Pancreas (tissue), 10 donors: ENCODE measurements around the gene FCRLB. TPM values are rescaled to one million over a fixed set of nuclear protein-coding genes. Genes with fewer than 3 reads are reported as not detected.

ENCODE experiments used
- ATAC-seq, 4 donors: fragments of 200-7000 bp; cut with Tn5 transposase; one replicate each; pipeline versions ENCODE4 v1.8.0 to v1.9.1; 2020; ENCODE audit warnings: mild to moderate bottlenecking in 4 of 4, moderate library complexity in 4 of 4
- DNase-seq, 6 donors: peaks; one replicate each; pipeline ENCODE4 v3.0.0-alpha.2; 2020
- FAIRE-seq: peaks from 2 replicates; lab custom pipeline; 2012; peaks lifted over from hg19 to GRCh38; lab: Jason Lieb, UNC
- H3K27ac ChIP-seq, 4 donors: fragments of 200-600 bp; sonication (generic); 1 replicate in 3 of 4; 2 replicates in 1 of 4; pipeline versions ENCODE4 v1.5.0 to v1.8.0; 2020
- H3K27me3 ChIP-seq, 4 donors: fragments of 200-600 bp; one replicate each; pipeline ENCODE4 v1.8.0; 2021
- H3K36me3 ChIP-seq, 3 donors: fragments of 200-600 bp; sonication (generic) in 1 of 3; one replicate each; pipeline versions ENCODE4 v1.5.0 to v1.8.0; 2020 to 2021
- H3K4me1 ChIP-seq, 3 donors: fragments of 200-600 bp; one replicate each; pipeline ENCODE4 v1.8.0; 2021
- H3K4me3 ChIP-seq, 4 donors: fragments of 200-600 bp; sonication (generic) in 2 of 4; one replicate each; pipeline versions ENCODE4 v1.5.0 to v1.8.0; 2020 to 2021
- H3K9me3 ChIP-seq, 4 donors: fragments of 200-600 bp; one replicate each; pipeline ENCODE4 v1.8.0; 2021
- WGBS, 2 donors: extraction: QIAGEN DNeasy Blood & Tissue Kit; methylation state at CpG; one replicate each; pipeline ENCODE4 v1.1.7; 2013; 5-methylcytosine and 5-hydroxymethylcytosine counted together
- intact Hi-C, 3 donors: fragments of 100-400 bp; cut with DNase I; formaldehyde crosslinking; loops; one replicate each; pipeline versions ENCODE4 v1.11.1 to v1.14.2; 2022
- polyA plus RNA-seq, 2 donors: library from polyadenylated mRNA; stranded (reverse); fragments of 200-250 nt; gene quantifications; one replicate each; pipeline ENCODE4 v1.2.3, GENCODE V29; 2013
- total RNA-seq, 6 donors: library from RNA; stranded (reverse); fragmentation: NEBNext Ultra II Directional in 4 of 6; extraction: Animal tissue kit (Norgen Biotek cat#: 25700) in 4 of 6; gene quantifications; one replicate each; pipeline versions ENCODE4 v1.2.1 to v1.2.4, GENCODE V29; 2021 to 2023
- TF ChIP-seq, protein P1 (sequence below), 4 donors: fragments of 200-600 bp; sonication (generic) in 3 of 4; IDR thresholded peaks; one replicate each; pipeline versions ENCODE4 v1.5.0 to v1.8.0; 2021; ENCODE audit warnings: antibody characterized with exemption in 4 of 4
- donor health status: healthy with polysubstance abuse.
- donor health status: DM: no; HTN: no; CAD: no; lungs with moderate emphysema.
- donor health status: DM: no; HTN: no; CAD: no.
- donor health status: control.
- donor health status: control.
- donor health status: Bipolar disorder and iron deficiency.
- donor health status: DM: yes; HTN: yes; CAD: no.
- donor health status: DM: no; HTN: no; CAD: no.
- donor health status: DM: no; HTN: no; CAD: no.
- donor health status: DM: yes; HTN: yes; CAD: no.

Gene FCRLB
- total and polyA plus RNA-seq, 8 donors, result 0.14 to 0.51 (median 0.36) TPM

DNA sequence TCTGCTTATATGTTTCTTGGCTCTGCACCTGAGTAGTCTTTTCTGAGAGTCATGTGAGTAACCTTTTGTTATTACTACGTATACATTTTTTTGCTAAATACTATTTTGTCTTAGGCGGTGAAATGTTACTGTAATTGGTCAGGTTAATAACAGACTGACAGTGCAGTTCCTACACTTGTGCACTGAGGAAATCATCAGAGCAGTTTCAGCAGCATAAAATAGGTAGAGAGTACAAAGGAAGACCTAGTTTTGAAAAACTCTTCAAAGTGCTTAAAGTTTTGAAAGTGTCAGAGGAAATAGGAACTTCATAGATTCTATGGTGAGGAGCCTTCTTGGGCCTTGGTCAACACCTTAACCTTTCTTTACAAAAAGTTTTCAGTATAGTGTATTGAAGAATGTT is 55.9 kb downstream of the FCRLB start:
- H3K27ac ChIP-seq, result no peak overlapping the region
- H3K36me3 ChIP-seq, result peaks cover 0 to 9% (median 0%) of the 10 kb centered on the region in 3 donors
- H3K4me1 ChIP-seq, result peaks cover 0 to 7% (median 0%) of the 10 kb centered on the region in 3 donors
- ATAC-seq, result no peak
- FAIRE-seq, result no peak
- TF ChIP-seq, protein P1, sequence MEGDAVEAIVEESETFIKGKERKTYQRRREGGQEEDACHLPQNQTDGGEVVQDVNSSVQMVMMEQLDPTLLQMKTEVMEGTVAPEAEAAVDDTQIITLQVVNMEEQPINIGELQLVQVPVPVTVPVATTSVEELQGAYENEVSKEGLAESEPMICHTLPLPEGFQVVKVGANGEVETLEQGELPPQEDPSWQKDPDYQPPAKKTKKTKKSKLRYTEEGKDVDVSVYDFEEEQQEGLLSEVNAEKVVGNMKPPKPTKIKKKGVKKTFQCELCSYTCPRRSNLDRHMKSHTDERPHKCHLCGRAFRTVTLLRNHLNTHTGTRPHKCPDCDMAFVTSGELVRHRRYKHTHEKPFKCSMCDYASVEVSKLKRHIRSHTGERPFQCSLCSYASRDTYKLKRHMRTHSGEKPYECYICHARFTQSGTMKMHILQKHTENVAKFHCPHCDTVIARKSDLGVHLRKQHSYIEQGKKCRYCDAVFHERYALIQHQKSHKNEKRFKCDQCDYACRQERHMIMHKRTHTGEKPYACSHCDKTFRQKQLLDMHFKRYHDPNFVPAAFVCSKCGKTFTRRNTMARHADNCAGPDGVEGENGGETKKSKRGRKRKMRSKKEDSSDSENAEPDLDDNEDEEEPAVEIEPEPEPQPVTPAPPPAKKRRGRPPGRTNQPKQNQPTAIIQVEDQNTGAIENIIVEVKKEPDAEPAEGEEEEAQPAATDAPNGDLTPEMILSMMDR (IDR thresholded peaks at IDR 0.05), result no peak
- H3K27me3 ChIP-seq, result no peaks in the 10 kb centered on the region
- H3K4me3 ChIP-seq, result no peak overlapping the region
- 87 to 89% methylated on average over 2 of the region's 2 CpGs for WGBS, 2 donors
- intact Hi-C loops, result no loop called here
- H3K9me3 ChIP-seq, result no peaks in the 10 kb centered on the region
- DNase-seq, result no peak

Other genes with a start within 250 kb of the FCRLB start
- 10 to 100 TPM in 3 of 6 donors, 1 to 10 TPM in 3; 2.0 to 32.7 (median 7.6) TPM for gene FCGR2A, start 216.1 kb upstream of the FCRLB start, total RNA-seq
- gene FCGR2A, start 216.1 kb upstream of the FCRLB start, polyA plus RNA-seq, result 1 to 10 TPM; 2.1 to 3.1 TPM
- 1 to 10 TPM in 3 of 6 donors, under 1 TPM in 3; 0.19 to 2.2 (median 0.91) TPM for gene HSPA6, start 197.0 kb upstream of the FCRLB start, total RNA-seq
- 1 to 10 TPM; 1.6 to 3.4 TPM for gene HSPA6, start 197.0 kb upstream of the FCRLB start, polyA plus RNA-seq
- 10 to 100 TPM in 2 of 6 donors, 1 to 10 TPM in 4; 2.0 to 23.1 (median 6.1) TPM for gene FCGR3A, start 171.7 kb upstream of the FCRLB start, total RNA-seq
- gene FCGR3A, start 171.7 kb upstream of the FCRLB start, polyA plus RNA-seq, result 1 to 10 TPM; 2.3 to 2.4 TPM
- 1 to 10 TPM in 3 of 6 donors, under 1 TPM in 3; 0.22 to 5.2 (median 0.89) TPM for gene FCGR3B, start 90.4 kb upstream of the FCRLB start, total RNA-seq
- under 1 TPM; 0.15 to 0.28 TPM for gene FCGR3B, start 90.4 kb upstream of the FCRLB start, polyA plus RNA-seq
- gene FCGR2B, start 58.4 kb upstream of the FCRLB start, total RNA-seq, result 1 to 10 TPM in 3 of 6 donors, under 1 TPM in 3; 0.19 to 8.8 (median 2.6) TPM
- 1 to 10 TPM in 1 of 2 donors, under 1 TPM in 1; 0.80 to 1.1 TPM for gene FCGR2B, start 58.4 kb upstream of the FCRLB start, polyA plus RNA-seq
- gene FCRLA, start 14.3 kb upstream of the FCRLB start, total RNA-seq, result under 1 TPM in 1 of 6 donors, not detected in 5; 0.38 TPM
- gene FCRLA, start 14.3 kb upstream of the FCRLB start, polyA plus RNA-seq, result not detected
- 10 to 100 TPM in 1 of 6 donors, 1 to 10 TPM in 5; 5.7 to 11.2 (median 8.3) TPM for gene DUSP12, start 28.2 kb downstream of the FCRLB start, total RNA-seq
- 10 to 100 TPM in 1 of 2 donors, 1 to 10 TPM in 1; 9.2 to 16.0 TPM for gene DUSP12, start 28.2 kb downstream of the FCRLB start, polyA plus RNA-seq
- gene ATF6, start 44.8 kb downstream of the FCRLB start, total RNA-seq, result 10 to 100 TPM; 11.5 to 29.5 (median 18.1) TPM
- 1 to 10 TPM; 2.2 to 6.9 TPM for gene ATF6, start 44.8 kb downstream of the FCRLB start, polyA plus RNA-seq